HG03558 (cell line): Measurements from ENCODE around the gene CDC14A.
"Not testable (repeated sequence)": the region's sequence is repeated elsewhere in the genome, so short reads cannot be mapped to it uniquely, and the experiment has no call there.

Experiments
- ATAC-seq: cut with Tn5 transposase; IDR thresholded peaks from one replicate; pipeline ENCODE4 v1.9.1; 2021; ENCODE audit warnings: moderate number of reproducible peaks; ENCODE audit not compliant: unreplicated experiment; ENCODE audit errors: extremely low read depth

CDC14A gene

DNA sequence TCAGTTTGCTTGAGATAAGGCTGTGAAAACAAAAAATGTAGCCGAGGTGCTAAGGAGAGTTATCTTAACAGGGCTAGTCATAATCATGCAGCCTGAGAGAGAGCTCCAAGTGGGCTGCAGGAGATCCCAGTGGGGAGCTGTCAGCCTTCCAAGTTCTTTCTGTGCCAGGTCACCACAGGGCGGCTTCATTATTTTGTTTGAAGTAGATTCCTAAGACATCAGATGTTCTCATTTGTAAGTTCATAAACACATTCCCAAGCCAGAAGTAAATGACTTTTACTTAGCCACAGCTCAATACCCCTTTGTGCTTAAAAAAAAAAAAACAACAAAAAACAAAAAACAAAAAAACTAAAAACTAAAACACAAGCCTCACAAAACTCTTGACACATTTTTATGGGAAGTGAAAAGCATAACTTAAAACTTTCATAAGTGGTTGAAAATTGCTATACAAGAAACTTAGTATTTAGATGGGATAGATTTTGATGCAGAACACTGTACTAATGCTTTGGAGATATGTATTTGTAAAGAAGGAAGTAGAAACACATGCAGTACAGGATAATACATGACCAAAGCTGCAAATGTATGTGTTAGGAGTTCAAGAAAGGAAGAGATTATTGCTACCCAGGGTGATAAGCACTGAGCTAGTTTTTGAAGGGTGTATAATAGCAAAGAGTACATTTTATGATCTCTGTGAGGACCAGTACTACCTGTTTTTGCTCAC, 8.6 kb downstream of the CDC14A start:
- no peak for ATAC-seq

GRCh38 chr1:100361511-100362089, 9.3 kb downstream of the CDC14A start:
- ATAC-seq: no peak

GRCh38 chr1:100362821-100363466, 10.6 kb downstream of the CDC14A start:
- ATAC-seq: no peak

DNA sequence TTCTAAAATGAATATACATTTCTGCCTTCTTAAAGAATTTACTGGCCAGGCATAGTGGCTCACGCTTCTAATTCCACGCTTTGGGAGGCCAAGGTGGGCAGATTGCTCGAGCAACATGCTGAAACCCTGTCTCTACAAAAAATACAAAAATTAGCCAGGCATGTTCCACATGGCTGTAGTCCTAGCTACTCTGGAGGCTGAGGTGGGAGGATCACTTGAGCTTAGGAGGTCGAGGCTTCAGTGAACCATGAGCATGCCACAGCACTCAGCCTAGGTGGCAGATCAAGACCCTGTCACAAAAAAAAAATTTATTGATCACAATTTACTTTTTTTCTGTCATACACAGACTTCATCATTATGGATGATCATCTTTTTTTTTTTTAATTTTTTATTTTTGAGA, 11.5 kb downstream of the CDC14A start:
- ATAC-seq: no peak

- no peak for ATAC-seq
Measured at GRCh38 chr1:100364697-100365096, 12.4 kb downstream of the CDC14A start.

DNA sequence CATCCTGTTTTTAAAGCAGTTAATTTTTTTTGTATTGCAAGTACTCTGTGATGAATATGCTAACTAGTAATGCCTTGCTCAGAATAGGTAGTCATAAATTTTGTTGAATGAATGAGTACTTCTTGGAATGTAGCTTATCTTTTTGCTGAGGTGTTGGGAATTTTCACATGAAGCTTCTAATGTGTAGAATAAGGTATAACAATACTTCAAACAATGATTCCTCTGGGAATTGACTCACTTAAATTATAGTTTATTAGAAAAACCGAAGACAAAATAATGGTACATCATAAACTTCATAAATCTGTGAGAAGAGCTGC, 13.9 kb downstream of the CDC14A start:
- no peak for ATAC-seq

DNA sequence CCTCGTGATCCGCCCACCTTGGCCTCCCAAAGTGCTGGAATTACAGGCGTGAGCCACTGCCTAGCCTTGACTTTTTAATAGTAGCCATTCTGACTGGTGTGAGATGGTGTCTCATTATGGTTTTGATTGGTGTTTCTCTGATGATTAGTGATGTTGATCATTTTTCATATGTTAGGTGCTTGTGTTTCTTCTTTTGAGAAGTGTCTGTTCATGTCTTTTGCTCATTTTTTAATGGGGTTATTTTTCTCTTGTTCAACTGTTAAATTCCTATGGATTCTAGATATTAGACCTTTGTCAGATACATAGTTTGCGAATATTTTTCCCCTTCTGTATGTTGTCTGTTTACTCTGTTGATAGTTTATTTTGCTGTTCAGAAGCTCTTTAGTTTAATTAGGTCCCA, 17.0 kb downstream of the CDC14A start:
- not testable (repeated sequence) for ATAC-seq

DNA sequence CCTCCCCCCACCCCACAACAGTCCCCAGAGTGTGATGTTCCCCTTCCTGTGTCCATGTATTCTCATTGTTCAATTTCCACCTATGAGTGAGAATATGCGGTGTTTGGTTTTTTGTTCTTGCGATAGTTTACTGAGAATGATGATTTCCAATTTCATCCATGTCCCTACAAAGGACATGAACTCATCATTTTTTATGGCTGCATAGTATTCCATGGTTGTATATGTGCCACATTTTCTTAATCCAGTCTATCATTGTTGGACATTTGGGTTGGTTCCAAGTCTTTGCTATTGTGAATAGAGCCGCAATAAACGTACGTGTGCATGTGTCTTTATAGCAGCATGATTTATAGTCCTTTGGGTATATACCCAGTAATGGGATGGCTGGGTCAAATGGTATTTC, 21.6 kb downstream of the CDC14A start:
- ATAC-seq: not testable (repeated sequence)

DNA sequence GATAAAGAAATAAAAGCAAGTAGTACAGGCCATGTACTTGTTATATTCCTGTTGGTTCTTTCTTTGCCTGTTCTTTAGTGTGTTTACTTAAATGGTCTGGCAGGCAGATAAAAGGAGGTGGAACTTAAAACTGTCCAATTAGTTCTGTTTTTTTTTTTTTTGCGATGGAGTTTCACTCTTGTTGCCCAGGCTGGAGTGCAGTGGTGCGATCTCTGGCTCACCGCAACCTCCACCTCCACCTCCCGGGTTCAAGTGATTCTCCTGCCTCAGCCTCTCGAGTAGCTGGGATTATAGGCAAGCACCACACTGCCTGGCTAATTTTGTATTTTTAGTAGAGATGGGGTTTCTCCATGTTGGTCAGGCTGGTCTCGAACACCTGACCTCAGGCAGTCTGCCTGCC, 24.6 kb downstream of the CDC14A start:
- ATAC-seq: not testable (repeated sequence)

- peak; percentile 95 for ATAC-seq
Measured at GRCh38 chr1:100377590-100378361, 25.5 kb downstream of the CDC14A start.

DNA sequence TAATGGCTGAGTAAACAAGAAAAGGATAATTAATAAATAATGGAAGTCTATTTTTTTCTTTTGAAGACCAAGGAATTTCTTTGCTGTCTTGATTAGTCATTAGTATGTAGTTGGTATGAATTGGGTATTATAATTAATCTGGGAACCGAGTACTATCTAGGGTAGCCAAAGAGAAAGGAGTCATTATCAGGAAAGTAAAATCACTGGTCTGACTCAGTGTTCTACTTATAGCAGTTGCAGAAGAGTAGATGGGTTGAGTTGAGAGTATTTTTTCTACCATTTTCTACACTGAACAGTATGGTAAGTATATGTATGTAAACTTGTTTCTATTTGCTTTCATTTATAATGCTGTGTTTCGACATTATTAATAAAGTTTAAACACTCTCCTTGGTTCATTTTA, 26.6 kb downstream of the CDC14A start:
- no peak for ATAC-seq

GRCh38 chr1:100380635-100381034, 28.3 kb downstream of the CDC14A start:
- no peak for ATAC-seq

DNA sequence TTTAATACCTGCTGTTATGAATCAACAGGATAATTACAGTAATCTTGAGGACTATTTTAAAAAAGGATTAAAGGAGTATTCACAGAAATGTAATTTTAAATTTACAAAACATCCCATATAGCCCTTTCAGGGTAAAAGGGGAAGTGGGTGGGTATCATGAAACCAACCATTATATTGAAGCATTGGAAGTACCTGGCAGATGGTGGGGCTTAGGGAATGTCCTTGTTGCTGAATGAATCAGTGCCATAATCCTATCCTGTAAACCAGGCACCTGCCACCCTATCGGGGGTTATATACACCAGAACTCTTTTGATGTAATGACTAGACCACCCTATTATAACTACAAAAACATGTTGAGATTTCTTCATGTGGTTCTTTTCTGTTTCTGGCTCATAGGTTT, 30.4 kb downstream of the CDC14A start:
- ATAC-seq: no peak

GRCh38 chr1:100383743-100384405, 31.6 kb downstream of the CDC14A start:
- no peak for ATAC-seq

GRCh38 chr1:100387209-100387608, 34.9 kb downstream of the CDC14A start:
- peak; percentile 33 for ATAC-seq

DNA sequence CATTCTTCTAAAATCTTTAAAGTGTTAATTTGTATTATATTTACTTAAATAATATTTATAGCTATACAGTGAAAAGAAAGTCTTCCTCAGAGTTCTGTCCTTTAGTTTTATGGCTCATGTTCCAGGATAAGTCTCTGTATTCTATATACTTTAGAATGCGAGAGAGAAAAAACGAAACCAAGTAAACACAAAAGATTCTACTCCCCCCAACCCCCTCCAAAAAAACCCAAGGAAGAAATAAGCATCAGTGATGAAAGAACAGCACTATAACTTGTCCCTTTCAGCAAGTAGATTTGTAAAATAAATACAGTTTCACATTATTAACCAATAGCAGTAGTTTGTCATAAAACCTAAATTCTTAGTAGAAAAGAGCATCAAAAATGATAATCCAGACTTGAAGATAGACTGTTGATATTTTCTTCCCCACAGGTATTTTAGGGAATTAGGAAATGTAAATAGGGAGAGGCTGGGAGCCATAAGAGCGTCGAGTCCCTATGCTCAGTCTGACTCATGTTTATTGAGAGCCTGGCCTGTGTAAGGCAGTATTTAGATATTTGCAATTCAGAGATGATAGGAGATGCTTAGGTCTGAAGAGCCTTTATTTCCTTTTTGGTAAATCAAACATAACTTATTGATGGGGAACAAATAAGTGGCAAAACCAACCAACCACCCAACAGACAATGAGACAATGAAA, 35.5 kb downstream of the CDC14A start:
- no peak for ATAC-seq

DNA sequence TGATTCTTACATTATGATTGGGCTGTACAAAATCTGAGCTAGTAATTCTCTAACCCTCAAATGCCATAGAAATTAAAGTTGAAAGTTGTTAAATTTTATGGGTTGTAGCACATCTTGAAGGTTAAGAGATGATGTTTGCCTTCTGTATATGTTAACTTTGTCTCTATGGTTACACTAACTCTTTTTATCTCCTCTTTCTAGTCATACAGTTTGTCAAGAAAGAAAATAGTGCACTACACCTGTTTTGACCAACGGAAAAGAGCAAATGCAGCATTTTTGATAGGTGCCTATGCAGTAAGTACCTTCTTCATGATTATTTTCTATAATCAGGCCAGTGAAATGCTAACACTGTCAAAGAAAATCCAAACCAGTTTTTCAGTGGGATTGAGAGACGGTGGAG, 38.2 kb downstream of the CDC14A start:
- no peak for ATAC-seq

- no peak for ATAC-seq
Measured at GRCh38 chr1:100391675-100392074, 39.4 kb downstream of the CDC14A start.

GRCh38 chr1:100392756-100393155, 40.5 kb downstream of the CDC14A start:
- ATAC-seq: no peak

DNA sequence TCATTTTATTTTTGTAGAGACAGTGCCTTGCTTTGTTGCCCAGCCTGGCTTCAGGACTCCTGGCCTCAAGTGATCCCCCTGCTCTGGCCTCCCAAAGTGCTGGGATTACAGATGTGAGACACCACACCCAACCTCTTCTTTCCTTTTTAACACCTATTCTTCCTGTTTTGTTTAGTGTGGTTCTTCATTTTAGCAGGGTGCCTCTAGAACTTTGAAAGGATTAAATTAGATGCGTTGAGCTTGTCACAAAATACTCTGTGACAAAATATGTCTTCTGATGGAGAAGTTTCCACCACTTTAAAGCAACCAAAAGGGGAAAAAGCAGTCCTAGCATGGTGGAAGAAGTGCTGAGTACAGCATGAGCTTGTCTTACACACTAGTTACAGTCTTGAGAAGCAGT, 42.0 kb downstream of the CDC14A start:
- ATAC-seq: no peak
